IMR-90 (cell line): ENCODE results near the gene ABTB1. TPM values are rescaled to one million over a fixed set of nuclear protein-coding genes. Genes with fewer than 3 reads are reported as not detected.
"Not testable (repeated sequence)": the region's sequence is repeated elsewhere in the genome, so short reads cannot be mapped to it uniquely, and the experiment has no call there.

Experiments
- ATAC-seq: fragments of 200-7000 bp; cut with Tn5 transposase; 2 replicates; pipeline ENCODE4 v1.9.1; 2020; ENCODE audit warnings: low read depth, mild to moderate bottlenecking, moderate library complexity
- BruUV-seq: library from RNA; stranded (reverse); fragments of 400-500 nt; replicated peaks from 2 replicates; lab custom pipeline; 2021; lab: Mats Ljungman, UMichigan
- CTCF ChIA-PET: fragments of 300-600 bp; formaldehyde crosslinking; extraction: SDS; loops from one replicate; lab custom pipeline; 2021; ENCODE audit warnings: antibody characterized with exemption; lab: Yijun Ruan, JAX
- POLR2A ChIA-PET: fragments of 300-600 bp; sonication (Branson Sonifier 250); formaldehyde crosslinking; loops from one replicate; lab custom pipeline; 2022; ENCODE audit warnings: antibody characterized with exemption; ENCODE audit not compliant: unreplicated experiment; lab: Charles Lee
- DNase-seq: peaks from one replicate; pipeline ENCODE4 v3.0.0; 2013
- H2AFZ ChIP-seq: replicated peaks from 2 replicates; pipeline ENCODE3; 2013; ENCODE audit warnings: low read length, mild to moderate bottlenecking; ENCODE audit not compliant: poor library complexity
- H2AK5ac ChIP-seq: 2 replicates; pipeline ENCODE4 v1.6.1; 2013; ENCODE audit warnings: low read depth, low read length, inconsistent platforms
- H2AK9ac ChIP-seq: replicated peaks from 2 replicates; pipeline ENCODE3; 2013; ENCODE audit warnings: mild to moderate bottlenecking, low read depth, low read length, moderate library complexity; ENCODE audit not compliant: poor library complexity
- H2BK120ac ChIP-seq: 2 replicates; pipeline ENCODE4 v1.6.1; 2013; ENCODE audit warnings: low read depth, low read length, inconsistent platforms
- H2BK15ac ChIP-seq: 3 replicates; pipeline ENCODE4 v1.6.1; 2013; ENCODE audit warnings: low read depth, low read length, inconsistent platforms
- H2BK20ac ChIP-seq: 2 replicates; pipeline ENCODE4 v1.6.1; 2013; ENCODE audit warnings: low read depth, mild to moderate bottlenecking, inconsistent platforms, low read length, moderate library complexity
- H2BK5ac ChIP-seq: 2 replicates; pipeline ENCODE4 v1.6.1; 2013; ENCODE audit warnings: mild to moderate bottlenecking, low read depth, low read length, inconsistent platforms; ENCODE audit not compliant: poor library complexity, severe bottlenecking
- H3K14ac ChIP-seq: replicated peaks from 2 replicates; pipeline ENCODE4 v1.6.1; 2013; ENCODE audit warnings: low read depth, low read length, inconsistent platforms
- H3K18ac ChIP-seq: 2 replicates; pipeline ENCODE4 v1.6.1; 2013; ENCODE audit warnings: low read depth, low read length, control low read depth
- H3K23ac ChIP-seq: 2 replicates; pipeline ENCODE4 v1.6.1; 2013; ENCODE audit warnings: low read depth, low read length, inconsistent platforms
- H3K27ac ChIP-seq: 2 replicates; pipeline ENCODE4 v1.5.1; 2013; ENCODE audit warnings: mild to moderate bottlenecking, control low read depth, low read length; ENCODE audit not compliant: insufficient read depth
- H3K27me3 ChIP-seq: 2 replicates; pipeline ENCODE4 v1.6.1; 2013; ENCODE audit warnings: low read length; ENCODE audit not compliant: control insufficient read depth, insufficient read depth
- H3K36me3 ChIP-seq: 2 replicates; pipeline ENCODE4 v1.6.1; 2013; ENCODE audit warnings: low read length, mixed read lengths; ENCODE audit not compliant: control insufficient read depth, insufficient read depth
- H3K4ac ChIP-seq: 2 replicates; pipeline ENCODE4 v1.6.1; 2013; ENCODE audit warnings: low read depth, low read length, inconsistent platforms
- H3K4me1 ChIP-seq: 2 replicates; pipeline ENCODE4 v1.6.1; 2013; ENCODE audit warnings: low read length, mixed read lengths; ENCODE audit not compliant: control insufficient read depth, insufficient read depth
- H3K4me2 ChIP-seq: 2 replicates; pipeline ENCODE4 v1.6.1; 2013; ENCODE audit warnings: low read depth, mild to moderate bottlenecking, control low read depth, low read length, moderate library complexity
- H3K4me3 ChIP-seq: 2 replicates; pipeline ENCODE4 v1.5.1; 2013; ENCODE audit warnings: low read depth, mild to moderate bottlenecking, control low read depth, low read length, moderate library complexity; ENCODE audit not compliant: insufficient read depth
- H3K56ac ChIP-seq: 2 replicates; pipeline ENCODE4 v1.6.1; 2013; ENCODE audit warnings: low read length, inconsistent platforms; ENCODE audit not compliant: insufficient read depth; ENCODE audit errors: extremely low read depth
- H3K79me1 ChIP-seq, 2 experiments: 2 replicates each; pipeline ENCODE4 v1.6.1; 2013; ENCODE audit warnings: low read length in 2 of 2, inconsistent platforms in 1 of 2, low read depth in 1 of 2
- H3K9ac ChIP-seq: 2 replicates; pipeline ENCODE4 v1.6.1; 2013; ENCODE audit warnings: low read depth, low read length, control low read depth
- H3K9me1 ChIP-seq: 2 replicates; pipeline ENCODE4 v1.6.1; 2013; ENCODE audit warnings: low read length, inconsistent platforms; ENCODE audit not compliant: insufficient read depth
- H3K9me3 ChIP-seq: 2 replicates; pipeline ENCODE4 v1.6.1; 2013; ENCODE audit warnings: low read length; ENCODE audit not compliant: control insufficient read depth, insufficient read depth
- H4K20me1 ChIP-seq: 2 replicates; pipeline ENCODE4 v1.6.1; 2013; ENCODE audit warnings: low read length, inconsistent platforms; ENCODE audit not compliant: insufficient read depth
- H4K5ac ChIP-seq: 2 replicates; pipeline ENCODE4 v1.6.1; 2013; ENCODE audit warnings: mild to moderate bottlenecking, low read depth, low read length, control low read depth
- H4K8ac ChIP-seq, 2 experiments: 2 replicates each; pipeline ENCODE4 v1.6.1; 2013; ENCODE audit warnings: low read depth in 2 of 2, low read length in 2 of 2, control low read depth in 1 of 2, inconsistent platforms in 1 of 2
- H4K91ac ChIP-seq: 2 replicates; pipeline ENCODE4 v1.6.1; 2013; ENCODE audit warnings: low read depth, low read length, inconsistent platforms; ENCODE audit not compliant: insufficient read depth
- WGBS, 2 experiments: methylation state at CpG; one replicate each; pipeline versions ENCODE4 v1.1.5 to v1.1.7; 2013; ENCODE audit warnings: missing lambda C conversion rate in 2 of 2; ENCODE audit not compliant: insufficient read length in 1 of 2; ENCODE audit errors: extremely low coverage in 2 of 2; 5-methylcytosine and 5-hydroxymethylcytosine counted together
- dilution Hi-C: fragments of 300-500 bp; cut with HindIII; formaldehyde crosslinking; loops from one replicate; pipeline ENCODE4 v1.14.3; 2018; ENCODE audit warnings: low sequenced_read_pairs; ENCODE audit not compliant: unreplicated experiment
- in situ Hi-C: fragments of 300-500 bp; cut with MboI; formaldehyde crosslinking; loops from 3 replicates; pipeline ENCODE4 v1.14.3; 2019; ENCODE audit warnings: low sequenced_read_pairs, inconsistent platforms, mixed read lengths
- intact Hi-C: fragments of 100-400 bp; cut with micrococcal nuclease; formaldehyde crosslinking; loops from 2 replicates; pipeline ENCODE4 v1.10.0; 2022
- polyA plus RNA-seq, 3 experiments: library from polyadenylated mRNA; depleted of rRNA; stranded (reverse); fragments of >200 nt; gene quantifications; 2 replicates each; pipeline ENCODE4 v1.2.3, GENCODE V29; 2012; ENCODE audit warnings: low replicate concordance in 1 of 3
- total RNA-seq: library from RNA; depleted of rRNA; stranded (reverse); fragments of >200 nt; gene quantifications from 2 replicates; pipeline ENCODE4 v1.2.3, GENCODE V29; 2012

Gene ABTB1
- total and polyA plus RNA-seq, 2 of the 4 experiments (the other 2 are of a cell fraction): 3.2 to 23.0 TPM

GRCh38 chr3:127654993-127655392, 17.8 kb upstream of the ABTB1 start:
- H3K4ac ChIP-seq, H4K5ac ChIP-seq, H3K23ac ChIP-seq, dilution Hi-C loops, H3K9me3 ChIP-seq, CTCF ChIA-PET, H3K56ac ChIP-seq, H2AK9ac ChIP-seq, DNase-seq, BruUV-seq, H3K9me1 ChIP-seq, ATAC-seq, H2BK5ac ChIP-seq, H4K20me1 ChIP-seq, H3K4me1 ChIP-seq, H3K4me3 ChIP-seq, POLR2A ChIA-PET, H2AFZ ChIP-seq, H3K9ac ChIP-seq, H4K91ac ChIP-seq, H3K27me3 ChIP-seq, H2AK5ac ChIP-seq, H3K4me2 ChIP-seq, H3K18ac ChIP-seq, H3K27ac ChIP-seq, H3K14ac ChIP-seq, H4K8ac ChIP-seq, H2BK120ac ChIP-seq, H2BK15ac ChIP-seq, H3K79me1 ChIP-seq, H3K36me3 ChIP-seq, H2BK20ac ChIP-seq: not testable (repeated sequence)
- no CpG with 5 or more reads among the region's 6 CpGs for WGBS, 2 experiments
- intact Hi-C loops: loop anchor here (1.0 to 5.0 kb wide), 2 partner anchors 163 to 477 kb away; no protein-coding TSS in a partner anchor
- in situ Hi-C loops: loop anchor here (10.0 kb wide), 1 partner anchor 310 kb away; no protein-coding TSS in a partner anchor
